GM19099 (cell line): ENCODE results near the gene SMIM11.
"Not testable (repeated sequence)": the region's sequence is repeated elsewhere in the genome, so short reads cannot be mapped to it uniquely, and the experiment has no call there.

Experiments used
- POLR2A ChIP-seq: IDR thresholded peaks from 3 replicates; pipeline ENCODE4 v1.6.1; 2011; ENCODE audit warnings: low read depth; ENCODE audit not compliant: insufficient read length; ENCODE audit errors: extremely low read depth

The SMIM11 gene, protein sequence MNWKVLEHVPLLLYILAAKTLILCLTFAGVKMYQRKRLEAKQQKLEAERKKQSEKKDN

GRCh38 chr21:34374940-34375618 is at the start of gene SMIM11:
SMIM11 (plus strand) TSS chr21:34375507; CDS start chr21:34379505, 3,998 bp downstream.
- not testable (repeated sequence) for TF ChIP-seq POLR2A

DNA sequence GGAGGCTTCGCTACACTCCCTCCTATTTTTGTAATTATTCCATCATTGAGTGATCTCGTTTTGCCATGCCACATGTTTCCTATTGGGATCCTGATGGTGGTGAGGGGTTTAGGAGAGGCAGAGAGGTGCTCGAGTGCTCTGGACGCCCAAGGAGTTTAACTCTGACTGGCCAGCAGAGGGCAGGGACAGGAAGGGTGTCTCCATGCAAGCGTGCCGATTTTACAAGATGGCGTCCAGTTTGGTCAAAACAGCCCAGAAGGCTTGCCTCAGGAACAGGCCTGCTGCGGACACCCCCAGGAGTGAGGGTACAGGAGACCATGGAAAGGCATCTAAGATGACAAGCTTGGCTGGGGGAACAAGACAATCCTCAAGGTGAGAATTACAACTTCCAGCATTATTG is 45.3 kb upstream of the SMIM11 start:
- TF ChIP-seq POLR2A = no peak

- TF ChIP-seq POLR2A = no peak
Measured at GRCh38 chr21:34331726-34332125, 43.6 kb upstream of the SMIM11 start.

DNA sequence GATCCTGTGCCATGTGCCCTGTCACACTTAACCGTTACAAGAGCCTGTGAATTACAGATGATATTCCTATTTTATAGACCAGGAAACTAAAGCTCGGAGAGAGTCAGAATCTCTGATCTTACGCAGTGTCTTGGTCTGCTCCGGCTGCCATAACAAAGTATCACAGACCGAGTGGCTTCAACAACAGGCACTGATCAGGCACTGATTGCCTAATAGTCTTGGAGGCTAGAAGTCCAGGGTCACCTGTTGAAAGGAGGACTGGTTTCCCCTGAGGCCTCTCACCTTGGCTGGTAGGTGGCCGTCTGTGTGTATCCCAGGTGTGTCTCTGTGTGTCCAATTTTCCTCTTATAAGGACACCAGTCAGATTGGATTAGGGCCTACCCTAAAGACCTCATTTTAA is 43.0 kb upstream of the SMIM11 start:
- TF ChIP-seq POLR2A = no peak

DNA sequence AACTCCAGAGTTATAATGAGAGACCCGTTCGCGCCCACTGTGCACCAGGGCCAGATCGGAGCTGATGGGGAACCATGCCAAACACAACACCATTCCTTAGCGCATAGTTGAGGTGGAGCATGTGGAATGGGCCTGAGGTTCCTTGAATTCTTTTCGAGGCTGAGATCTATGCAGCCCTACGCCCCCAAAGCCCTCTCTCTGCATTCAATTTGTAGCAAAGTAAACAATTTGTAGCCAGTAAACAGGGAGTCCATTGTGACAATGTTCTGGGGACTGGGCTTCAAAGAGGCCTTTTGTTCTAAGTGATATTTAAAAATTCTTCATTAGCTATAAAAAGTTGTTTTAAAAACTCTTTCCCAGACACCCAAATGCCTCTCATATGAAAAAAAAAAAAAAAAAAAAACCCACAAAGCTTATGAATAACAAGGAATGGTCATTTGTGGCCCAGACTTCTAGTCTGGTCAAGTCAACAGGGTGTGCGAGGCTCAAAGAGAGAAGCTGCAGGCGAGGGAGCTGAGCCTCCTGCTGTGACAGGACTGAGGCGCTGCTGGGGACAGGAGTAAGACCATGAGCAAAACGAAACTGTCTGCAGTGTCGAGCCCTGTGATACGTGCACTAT is 42.1 kb upstream of the SMIM11 start:
- TF ChIP-seq POLR2A = no peak

DNA sequence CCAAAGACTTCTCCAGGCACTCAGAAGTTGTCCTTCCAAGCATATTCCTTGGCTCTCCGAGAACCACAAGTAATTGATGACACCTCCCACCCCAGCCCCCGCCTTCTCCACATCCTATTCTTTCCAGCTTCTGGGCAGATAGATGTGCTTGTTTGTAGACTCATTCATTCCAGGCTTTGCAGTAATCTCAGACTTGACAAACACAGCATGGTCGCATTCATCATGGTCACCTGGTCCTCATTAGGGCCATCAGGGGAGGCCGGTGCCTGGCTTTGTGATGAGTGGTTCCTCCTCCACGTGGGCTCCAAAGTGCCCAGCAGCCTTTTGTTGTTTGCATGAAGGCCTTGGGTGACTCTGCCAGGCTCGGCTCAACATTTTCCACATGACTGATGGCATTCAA is 40.0 kb upstream of the SMIM11 start:
- no peak for TF ChIP-seq POLR2A

GRCh38 chr21:34336245-34336644 is 39.1 kb upstream of the SMIM11 start:
- TF ChIP-seq POLR2A = no peak

DNA sequence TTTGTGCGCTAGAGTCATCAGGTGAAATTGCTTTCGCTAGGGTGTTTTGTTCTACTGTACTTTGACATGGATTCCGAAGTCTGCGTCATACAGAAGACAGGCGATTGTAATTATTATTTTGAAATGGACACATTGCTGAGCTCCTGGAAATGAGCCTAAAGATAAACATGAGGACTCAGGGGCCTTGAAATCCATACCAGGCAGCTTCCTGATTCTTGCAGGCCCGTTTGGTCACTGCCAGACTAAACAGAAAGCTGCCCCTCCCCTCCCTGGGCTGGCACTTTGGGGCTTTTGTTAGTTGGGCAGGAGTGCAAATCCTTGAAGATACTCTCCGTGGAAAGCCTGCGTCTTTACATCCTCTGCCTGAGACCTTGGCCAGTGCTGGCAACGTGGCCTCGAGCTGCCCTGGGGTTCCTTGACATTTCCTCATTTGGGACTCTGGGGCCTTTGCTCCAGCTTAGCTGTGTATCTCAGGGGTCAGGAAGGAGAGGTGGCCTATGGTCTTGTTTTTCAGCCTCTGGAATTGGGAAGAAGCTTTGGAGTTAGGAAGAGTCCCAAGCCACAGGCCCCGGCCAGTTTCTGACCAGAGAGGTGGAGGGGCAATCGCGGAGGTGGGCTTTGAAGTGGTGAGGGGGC is 38.4 kb upstream of the SMIM11 start:
- no peak for TF ChIP-seq POLR2A

GRCh38 chr21:34337741-34338140 is 37.6 kb upstream of the SMIM11 start:
- no peak for TF ChIP-seq POLR2A

DNA sequence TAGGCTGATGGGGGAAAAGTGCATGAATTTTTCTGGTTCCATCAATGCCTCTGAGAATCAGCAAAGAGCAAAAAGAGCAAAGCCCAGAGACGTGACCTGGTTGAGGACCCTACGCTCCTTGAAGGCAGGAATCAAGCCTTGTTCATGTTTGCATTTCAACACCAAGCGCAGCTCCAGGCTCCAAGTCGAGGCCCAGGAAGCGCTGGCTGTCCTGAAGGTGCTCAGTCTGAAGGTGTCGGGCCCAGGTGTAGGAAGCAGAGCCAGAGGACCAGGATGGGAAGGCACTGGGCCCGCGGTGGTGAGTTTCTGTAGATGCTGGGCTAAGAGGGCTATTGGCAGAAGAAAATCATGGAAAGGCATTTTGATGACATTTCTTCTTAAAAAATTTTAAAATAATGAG is 37.1 kb upstream of the SMIM11 start:
- no peak for TF ChIP-seq POLR2A

GRCh38 chr21:34340061-34340460 is 35.2 kb upstream of the SMIM11 start:
- no peak for TF ChIP-seq POLR2A

DNA sequence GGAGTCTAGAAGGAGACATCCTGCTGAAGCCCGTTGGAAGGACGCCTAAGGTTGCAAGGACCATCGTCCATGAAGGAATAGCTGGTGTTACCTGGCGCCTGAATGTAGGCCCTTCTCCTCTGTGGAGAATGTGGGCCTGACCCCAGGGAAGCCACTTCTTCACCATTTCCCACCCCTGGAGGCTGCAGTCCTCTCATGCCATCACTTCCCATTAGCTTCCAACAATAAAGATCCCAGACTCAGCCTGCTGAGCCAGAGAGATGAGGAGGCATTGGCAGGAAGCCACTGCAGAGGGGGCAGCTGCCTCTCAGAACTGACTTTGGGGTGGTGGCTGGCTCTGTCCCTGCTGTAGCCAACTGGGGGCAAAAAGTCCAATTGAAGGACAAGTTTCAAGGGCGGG is 32.8 kb upstream of the SMIM11 start:
- no peak for TF ChIP-seq POLR2A

DNA sequence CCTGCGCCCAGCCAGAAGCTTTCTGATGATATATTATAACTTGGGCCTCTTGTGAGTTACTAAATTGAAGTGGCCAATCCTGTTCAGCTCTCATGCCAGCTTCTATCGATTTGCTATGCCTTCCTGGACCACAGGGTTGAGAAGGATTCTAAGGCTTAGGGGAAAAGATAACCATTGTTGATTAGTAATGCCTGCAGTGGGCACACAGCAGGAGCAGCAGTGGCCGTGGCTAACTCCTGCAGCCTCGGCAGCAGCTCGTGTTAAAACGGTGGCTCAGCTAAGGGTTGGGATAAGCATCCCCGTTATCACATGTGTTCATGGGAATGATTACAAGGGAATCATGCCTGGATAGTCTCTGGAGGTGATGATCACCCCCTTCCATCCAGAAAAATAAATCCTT is 32.0 kb upstream of the SMIM11 start:
- no peak for TF ChIP-seq POLR2A

DNA sequence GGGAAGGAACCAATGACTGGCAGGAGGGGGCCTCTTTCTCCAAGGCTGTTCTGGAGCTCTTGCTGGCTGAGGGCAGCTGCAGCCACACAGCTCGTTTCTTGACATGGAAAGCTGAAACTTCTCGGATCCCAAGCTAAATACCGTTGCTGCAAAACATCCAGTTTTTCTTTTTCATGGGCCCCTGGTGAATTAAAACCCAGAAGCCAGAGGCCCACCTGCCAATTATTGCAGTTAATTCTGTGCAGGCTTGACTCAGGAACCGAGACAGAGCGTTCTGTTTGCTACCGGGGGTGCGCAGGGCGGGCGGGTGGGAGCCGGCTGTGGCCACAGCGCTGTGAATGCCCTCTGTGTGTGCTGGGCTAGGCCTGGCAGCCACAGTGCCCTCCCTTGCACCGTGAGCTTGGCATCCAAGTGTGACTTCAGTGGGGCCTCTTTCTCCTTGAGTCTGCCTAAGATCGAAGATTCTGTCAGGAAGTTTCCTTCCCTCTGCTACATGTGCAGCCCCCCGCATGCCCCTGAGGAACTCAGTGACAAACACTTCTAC is 31.4 kb upstream of the SMIM11 start:
- no peak for TF ChIP-seq POLR2A

DNA sequence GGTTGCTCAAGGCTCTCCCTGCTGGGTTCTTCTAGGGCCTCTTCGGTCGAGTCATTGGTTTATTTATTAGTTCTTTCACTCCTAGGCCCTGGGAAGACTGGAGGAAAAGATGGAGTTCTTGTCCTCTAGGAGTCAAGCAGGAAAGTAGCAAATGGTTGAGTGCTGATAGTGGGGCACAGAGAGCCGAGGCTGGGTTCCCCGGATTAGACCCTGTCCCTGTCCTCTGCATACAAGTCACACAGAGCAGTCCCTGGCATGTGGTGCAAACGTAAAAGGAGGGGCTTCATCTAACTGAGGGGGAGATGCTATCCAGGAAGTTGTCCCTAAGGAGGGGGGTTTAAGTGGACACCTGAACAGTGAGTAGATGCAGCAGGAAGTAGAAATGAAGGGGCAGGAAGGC is 30.7 kb upstream of the SMIM11 start:
- TF ChIP-seq POLR2A = no peak
